ENCODE results near the gene RASSF5. TPM values are rescaled to one million over a fixed set of nuclear protein-coding genes. Genes with fewer than 3 reads are reported as not detected.

RASSF5 gene
- total RNA-seq, 2 experiments from 2014 or later = 215 to 218 TPM

DNA sequence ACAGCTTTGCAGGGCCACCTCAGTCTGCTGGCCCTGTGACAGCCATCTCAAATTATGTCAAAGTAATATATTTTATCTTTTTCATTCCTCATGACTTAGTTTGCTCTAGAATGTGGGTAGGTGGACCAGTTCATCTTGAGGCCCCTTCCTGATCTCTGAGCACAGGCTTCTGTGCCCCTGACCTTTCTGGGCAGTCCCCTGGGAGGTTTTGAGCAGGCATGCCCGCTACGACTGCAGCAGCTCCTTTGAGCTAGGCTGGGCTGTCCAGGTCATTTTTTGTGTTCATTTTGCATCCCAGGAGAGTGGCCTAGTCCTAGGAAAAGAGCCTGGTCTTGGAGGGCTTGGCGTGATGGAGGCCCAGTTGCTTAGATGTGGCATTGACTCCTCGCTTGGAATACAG lies 62.2 kb downstream of the RASSF5 start:
- Mint-ChIP-seq H3K9me3 (no peaks in the 10 kb centered on the region), H3K4me1 (ENCODE audit: low read depth) (peaks cover 95% of the 10 kb centered on the region), H3K27me3 (no peaks in the 10 kb centered on the region), H3K36me3 (ENCODE audit: low read depth) (peaks cover 96% of the 10 kb centered on the region), H3K4me3 (peak overlapping the region; percentile 96), H3K27ac (peak overlapping the region; percentile 100)
- TF ChIP-seq, protein P1, sequence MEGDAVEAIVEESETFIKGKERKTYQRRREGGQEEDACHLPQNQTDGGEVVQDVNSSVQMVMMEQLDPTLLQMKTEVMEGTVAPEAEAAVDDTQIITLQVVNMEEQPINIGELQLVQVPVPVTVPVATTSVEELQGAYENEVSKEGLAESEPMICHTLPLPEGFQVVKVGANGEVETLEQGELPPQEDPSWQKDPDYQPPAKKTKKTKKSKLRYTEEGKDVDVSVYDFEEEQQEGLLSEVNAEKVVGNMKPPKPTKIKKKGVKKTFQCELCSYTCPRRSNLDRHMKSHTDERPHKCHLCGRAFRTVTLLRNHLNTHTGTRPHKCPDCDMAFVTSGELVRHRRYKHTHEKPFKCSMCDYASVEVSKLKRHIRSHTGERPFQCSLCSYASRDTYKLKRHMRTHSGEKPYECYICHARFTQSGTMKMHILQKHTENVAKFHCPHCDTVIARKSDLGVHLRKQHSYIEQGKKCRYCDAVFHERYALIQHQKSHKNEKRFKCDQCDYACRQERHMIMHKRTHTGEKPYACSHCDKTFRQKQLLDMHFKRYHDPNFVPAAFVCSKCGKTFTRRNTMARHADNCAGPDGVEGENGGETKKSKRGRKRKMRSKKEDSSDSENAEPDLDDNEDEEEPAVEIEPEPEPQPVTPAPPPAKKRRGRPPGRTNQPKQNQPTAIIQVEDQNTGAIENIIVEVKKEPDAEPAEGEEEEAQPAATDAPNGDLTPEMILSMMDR (IDR thresholded peaks at IDR 0.05) = no peak
- DNase-seq (no peak), ATAC-seq (no peak)
- POLR2A ChIA-PET = interaction anchor here (0.6 to 30.6 kb wide), 3 partner anchors 5 to 152 kb away, joined by 5 to 1021 read pairs (median 1021); no protein-coding TSS in a partner anchor
- CTCF ChIA-PET = interaction anchor here (0.8 to 24.5 kb wide), 4 partner anchors 9 to 79 kb away, joined by 3 to 583 read pairs (median 8); no protein-coding TSS in a partner anchor
- intact Hi-C loops (cut with micrococcal nuclease) = no loop called here

DNA sequence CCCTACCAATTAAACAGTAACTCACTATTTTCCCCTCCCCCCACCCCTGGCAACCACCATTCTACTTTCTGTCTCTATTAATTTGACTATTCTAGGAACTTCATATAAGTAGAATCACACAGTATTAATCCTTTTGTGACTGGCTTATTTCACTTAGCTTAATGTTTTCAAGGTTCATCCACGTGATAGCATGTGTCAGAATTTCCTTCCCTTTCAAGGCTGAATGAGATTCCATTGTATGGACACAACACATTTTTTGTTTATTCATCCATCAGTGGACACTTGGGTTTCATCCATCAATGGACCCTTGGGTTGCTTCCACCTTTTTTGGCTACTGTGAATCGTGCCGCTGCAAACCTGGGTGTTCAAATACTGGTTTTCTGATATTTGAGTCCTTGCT lies 63.2 kb downstream of the RASSF5 start:
- Mint-ChIP-seq H3K36me3 (ENCODE audit: low read depth) (peaks cover 91% of the 10 kb centered on the region), H3K9me3 (no peaks in the 10 kb centered on the region), H3K4me3 (peak overlapping the region; percentile 41), H3K27me3 (no peaks in the 10 kb centered on the region), H3K27ac (peak overlapping the region; percentile 100), H3K4me1 (ENCODE audit: low read depth) (peaks cover 94% of the 10 kb centered on the region)
- intact Hi-C loops (cut with micrococcal nuclease) = no loop called here
- POLR2A ChIA-PET = interaction anchor here (0.6 to 30.6 kb wide), 4 partner anchors 4 to 45 kb away, joined by 4 to 1021 read pairs (median 513); no protein-coding TSS in a partner anchor
- TF ChIP-seq, protein P1 (IDR thresholded peaks at IDR 0.05) = no peak
- ATAC-seq (no peak), DNase-seq (no peak)
- CTCF ChIA-PET = interaction anchor here (24.5 kb wide), 1 partner anchor 10 kb away, joined by 583 read pairs; no protein-coding TSS in a partner anchor

DNA sequence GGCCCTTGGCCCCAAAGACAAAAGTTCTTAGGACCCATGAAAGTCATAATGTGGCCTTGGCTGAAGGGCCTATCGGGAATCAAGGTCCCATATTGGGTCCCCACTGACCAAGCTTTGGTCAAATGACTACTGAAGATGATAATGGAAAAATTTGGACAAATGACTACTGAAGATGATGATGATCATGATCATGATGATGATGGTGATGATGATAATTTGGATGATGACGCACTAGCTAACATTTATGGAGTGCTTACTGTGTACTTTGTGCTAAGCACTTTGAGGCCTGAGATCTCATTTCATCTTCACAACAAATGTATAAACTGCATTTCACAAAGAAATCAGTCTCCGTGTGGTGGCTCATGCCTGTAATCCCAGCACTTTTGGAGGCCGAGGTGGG lies 65.5 kb downstream of the RASSF5 start:
- peak overlapping the region; percentile 100 for H3K27ac Mint-ChIP-seq
- ChIA-PET CTCF (interaction anchor here (3.7 to 24.5 kb wide), 3 partner anchors 7 to 27 kb away, joined by 25 to 583 read pairs (median 583); no protein-coding TSS in a partner anchor), POLR2A (interaction anchor here (0.6 to 30.6 kb wide), 3 partner anchors 2 to 34 kb away, joined by 3 to 1021 read pairs (median 1021); no protein-coding TSS in a partner anchor)
- no peaks in the 10 kb centered on the region for H3K9me3 Mint-ChIP-seq
- H3K36me3 Mint-ChIP-seq (ENCODE audit: low read depth) = peaks cover 88% of the 10 kb centered on the region
- TF ChIP-seq, protein P1 (IDR thresholded peaks at IDR 0.05) = no peak
- no peak overlapping the region for H3K4me3 Mint-ChIP-seq
- peaks cover 92% of the 10 kb centered on the region for H3K4me1 Mint-ChIP-seq (ENCODE audit: low read depth)
- H3K27me3 Mint-ChIP-seq = no peaks in the 10 kb centered on the region
- DNase-seq (no peak), ATAC-seq (no peak)
- intact Hi-C loops (cut with micrococcal nuclease) = no loop called here

DNA sequence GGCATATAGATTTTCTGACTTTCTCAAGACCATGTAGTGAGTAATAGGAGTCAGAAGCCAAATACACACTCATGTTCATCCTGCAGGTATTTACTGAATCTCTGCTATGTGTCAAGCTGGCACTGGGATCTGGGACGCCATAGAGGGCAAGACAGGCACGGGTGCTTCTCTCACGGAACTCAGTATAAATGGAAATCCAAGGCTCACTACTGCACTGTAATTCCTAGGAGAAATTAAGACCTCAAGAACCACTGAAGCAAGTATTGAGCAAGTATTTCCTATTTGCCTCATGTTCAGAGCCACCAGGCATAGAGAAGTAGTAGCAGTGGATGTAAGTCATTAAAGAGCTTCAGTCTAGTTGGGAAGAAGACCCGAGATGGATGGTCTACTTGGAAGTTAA lies 66.0 kb downstream of the RASSF5 start:
- CTCF ChIA-PET = interaction anchor here (3.7 to 24.5 kb wide), 3 partner anchors 7 to 28 kb away, joined by 25 to 583 read pairs (median 583); no protein-coding TSS in a partner anchor
- no peak for ATAC-seq

More for the DNA sequence above, 66.0 kb downstream of the RASSF5 start:
- Mint-ChIP-seq H3K4me1 (ENCODE audit: low read depth) (peaks cover 92% of the 10 kb centered on the region), H3K36me3 (ENCODE audit: low read depth) (peaks cover 87% of the 10 kb centered on the region), H3K4me3 (peak overlapping the region; percentile 18), H3K27me3 (no peaks in the 10 kb centered on the region), H3K27ac (peak overlapping the region; percentile 100), H3K9me3 (no peaks in the 10 kb centered on the region)
- POLR2A ChIA-PET = interaction anchor here (26.8 to 30.6 kb wide), 2 partner anchors 1 to 12 kb away, joined by 1021 read pairs; no protein-coding TSS in a partner anchor
- DNase-seq = no peak
- intact Hi-C loops (cut with micrococcal nuclease) = no loop called here
- TF ChIP-seq, protein P1 (IDR thresholded peaks at IDR 0.05) = no peak

Measured in activated CD8-positive, alpha-beta T cell treated with anti-CD3 and anti-CD28 coated beads for 36 hours (primary cell).